GM10266 (cell line): ENCODE results near the gene MRPS22.
"Not testable (repeated sequence)": the region's sequence is repeated elsewhere in the genome, so short reads cannot be mapped to it uniquely, and the experiment has no call there.

Experiments used
- DNase-seq: peaks from one replicate; pipeline ENCODE4 v3.0.0; 2012; ENCODE audit errors: extremely low spot score
- CTCF ChIP-seq: IDR thresholded peaks from 2 replicates; pipeline ENCODE4 v1.5.1; 2012; ENCODE audit warnings: mild to moderate bottlenecking, low read depth; ENCODE audit not compliant: control insufficient read depth, insufficient read depth; ENCODE audit errors: missing control alignments

MRPS22 gene

DNA sequence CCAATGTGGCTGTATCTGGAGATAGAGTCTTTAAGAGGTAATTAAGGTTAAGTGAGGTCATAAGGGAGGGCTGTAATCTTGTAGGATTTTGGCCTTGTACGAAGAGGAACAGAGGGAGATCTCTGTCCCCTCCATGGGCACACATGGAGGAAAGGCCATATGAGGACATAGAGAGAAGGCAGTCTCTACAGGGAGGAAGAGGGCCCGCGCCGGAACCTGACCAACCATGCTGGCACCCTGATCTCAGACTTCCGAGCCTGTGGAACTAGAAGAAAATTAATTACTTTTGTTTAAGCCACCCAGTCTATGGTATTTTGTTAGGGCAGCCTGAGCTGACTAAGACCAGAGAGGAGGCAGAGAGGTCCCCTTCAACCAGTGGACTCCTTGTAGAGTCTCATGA is 17.7 kb upstream of the MRPS22 start:
- DNase-seq: no peak
- no peak for TF ChIP-seq CTCF

DNA sequence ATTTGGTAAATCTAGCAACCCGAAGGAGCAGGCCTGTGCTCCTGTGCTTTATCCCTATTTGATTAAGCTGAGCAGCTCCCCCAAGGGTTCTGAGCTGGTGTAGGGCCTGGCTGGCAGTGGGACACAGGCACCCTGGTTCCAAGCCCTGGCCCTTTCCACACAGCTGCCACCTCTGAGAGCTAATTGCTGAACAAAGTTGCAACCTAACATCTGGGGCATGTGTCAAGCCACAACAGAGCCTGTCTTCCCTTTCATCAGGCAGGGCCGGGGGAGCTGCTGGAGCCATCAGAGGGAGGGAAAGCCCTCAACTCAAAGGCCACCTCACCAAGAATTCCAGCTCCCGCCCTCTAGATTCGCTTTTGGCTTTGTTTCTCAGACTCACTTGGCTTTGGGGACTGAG is 17.1 kb upstream of the MRPS22 start:
- DNase-seq: no peak
- no peak for TF ChIP-seq CTCF

DNA sequence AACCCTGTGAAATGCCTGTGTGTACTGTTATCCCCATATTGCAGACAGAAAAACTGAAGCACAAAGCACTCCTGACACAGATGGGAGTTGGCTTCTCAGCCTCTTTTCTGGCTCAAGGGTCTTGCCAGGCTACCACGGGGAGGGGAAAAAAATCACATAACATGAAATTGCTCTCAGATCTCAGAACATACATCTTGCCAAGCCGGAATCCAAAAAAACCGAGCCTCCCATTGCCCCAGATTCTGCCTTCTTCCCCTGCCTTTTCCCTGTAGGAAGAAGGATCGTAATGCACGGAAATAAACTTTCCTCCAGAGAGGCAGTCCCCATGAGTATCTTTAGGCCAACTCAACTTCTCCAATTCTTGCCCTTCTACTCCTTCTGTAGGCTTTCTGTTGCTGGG is 16.6 kb upstream of the MRPS22 start:
- TF ChIP-seq CTCF: no peak
- no peak for DNase-seq

DNA sequence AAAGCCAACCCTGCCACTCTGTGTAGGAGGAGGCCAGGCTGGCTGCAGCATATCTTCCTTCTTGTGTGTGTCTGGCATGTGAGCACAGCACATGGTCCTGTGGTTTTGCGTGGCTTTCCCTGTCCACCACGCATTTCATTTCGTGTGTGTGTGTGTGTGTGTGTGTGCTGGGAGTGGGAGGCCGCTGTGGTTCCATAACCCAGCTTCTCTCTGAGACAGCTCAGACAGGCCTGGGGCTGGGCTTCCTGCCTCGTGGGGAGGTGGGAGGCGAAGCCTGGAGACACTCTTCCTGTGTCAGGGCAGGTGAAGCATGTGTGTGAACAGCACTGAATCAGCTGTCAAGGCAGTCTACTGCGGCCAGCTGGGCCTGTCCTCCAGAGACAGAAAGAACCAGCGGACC is 16.0 kb upstream of the MRPS22 start:
- no peak for DNase-seq
- TF ChIP-seq CTCF: no peak

DNA sequence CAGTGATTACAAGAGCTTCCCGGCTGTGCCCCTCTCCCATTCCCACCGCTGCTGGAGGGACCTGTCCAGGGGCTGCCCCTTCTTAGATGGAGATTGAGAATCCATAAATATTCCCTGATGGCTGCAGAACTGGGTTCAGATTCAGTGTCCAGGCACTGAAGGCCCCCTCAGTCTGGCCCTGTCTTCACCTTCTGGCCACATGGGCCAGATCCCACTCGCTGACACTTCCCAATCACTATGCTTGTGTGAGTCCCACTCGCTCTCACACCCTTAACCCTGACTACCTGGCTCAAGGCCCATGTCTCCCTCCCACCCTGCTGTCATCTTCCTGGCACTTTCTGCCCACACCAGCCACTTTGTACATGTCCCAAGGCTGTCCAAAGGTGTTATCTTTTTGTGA is 15.5 kb upstream of the MRPS22 start:
- no peak for TF ChIP-seq CTCF
- DNase-seq: no peak

- peak; percentile 99 for TF ChIP-seq CTCF
Measured at GRCh38 chr3:139329364-139329850, 14.4 kb upstream of the MRPS22 start.

GRCh38 chr3:139332092-139332491 is 11.7 kb upstream of the MRPS22 start:
- no peak for TF ChIP-seq CTCF
- no peak for DNase-seq

More at GRCh38 chr3:139329364-139329850, 14.4 kb upstream of the MRPS22 start:
- DNase-seq: peak; percentile 81

DNA sequence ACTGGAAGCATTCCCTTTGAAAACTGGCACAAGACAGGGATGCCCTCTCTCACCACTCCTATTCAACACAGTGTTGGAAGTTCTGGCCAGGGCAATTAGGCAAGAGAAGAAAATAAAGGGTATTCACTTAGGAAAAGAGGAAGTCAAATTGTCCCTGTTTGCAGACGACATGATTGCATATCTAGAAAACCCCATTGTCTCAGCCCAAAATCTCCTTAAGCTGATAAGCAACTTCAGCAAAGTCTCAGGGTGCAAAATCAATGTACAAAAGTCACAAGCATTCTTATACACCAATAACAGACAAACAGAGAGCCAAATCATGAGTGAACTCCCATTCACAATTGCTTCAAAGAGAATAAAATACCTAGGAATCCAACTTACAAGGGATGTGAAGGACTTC is 9.1 kb upstream of the MRPS22 start:
- not testable (repeated sequence) for DNase-seq
